GM21576 (cell line): Measurements from ENCODE around the gene PPP6R3.

Source experiments
- ATAC-seq: cut with Tn5 transposase; IDR thresholded peaks from one replicate; pipeline ENCODE4 v1.9.1; 2021; ENCODE audit warnings: mild to moderate bottlenecking, moderate library complexity; ENCODE audit not compliant: unreplicated experiment

Gene PPP6R3

DNA sequence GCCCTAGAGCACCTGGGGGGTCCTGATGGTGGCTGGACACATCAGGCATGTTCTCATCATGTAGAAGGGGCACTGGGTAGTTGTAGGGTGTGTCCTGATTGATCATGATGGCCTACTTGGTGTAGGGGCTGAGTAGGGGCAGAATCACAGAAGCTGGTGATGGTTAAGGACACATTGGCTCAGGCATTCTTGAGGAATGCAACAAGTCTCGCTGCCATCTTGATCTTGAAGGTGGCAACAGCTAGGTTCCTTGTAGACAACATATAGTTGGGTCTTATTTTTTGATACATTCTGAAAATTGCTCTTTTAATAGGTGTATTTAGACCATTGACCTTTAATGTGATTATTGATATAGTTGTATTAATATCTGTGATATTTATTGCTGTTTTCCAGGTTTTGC, 28.1 kb downstream of the PPP6R3 start:
- no peak for ATAC-seq

DNA sequence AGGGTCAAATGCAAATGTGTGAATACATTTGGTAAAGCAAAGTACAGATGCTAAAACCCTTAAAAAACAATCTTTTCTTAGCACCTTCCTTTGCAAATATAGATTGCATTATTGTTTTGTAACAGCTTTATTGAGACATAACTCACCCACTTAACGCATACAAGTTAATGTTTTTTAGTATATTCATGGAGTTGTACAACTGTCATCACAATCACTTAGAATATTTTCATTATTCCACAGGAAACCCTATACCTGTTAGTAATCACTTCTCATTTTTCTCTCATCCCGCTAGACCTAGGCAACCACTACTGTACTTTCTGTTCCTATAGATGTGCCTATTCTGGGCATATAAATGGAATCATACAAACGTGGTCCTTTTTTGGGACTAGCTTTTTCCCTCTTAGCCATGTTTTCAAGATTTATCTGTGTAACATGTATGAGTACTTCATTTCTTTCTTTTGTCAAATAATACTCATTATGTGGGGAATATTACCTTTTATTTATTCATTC, 34.7 kb downstream of the PPP6R3 start:
- ATAC-seq: no peak

DNA sequence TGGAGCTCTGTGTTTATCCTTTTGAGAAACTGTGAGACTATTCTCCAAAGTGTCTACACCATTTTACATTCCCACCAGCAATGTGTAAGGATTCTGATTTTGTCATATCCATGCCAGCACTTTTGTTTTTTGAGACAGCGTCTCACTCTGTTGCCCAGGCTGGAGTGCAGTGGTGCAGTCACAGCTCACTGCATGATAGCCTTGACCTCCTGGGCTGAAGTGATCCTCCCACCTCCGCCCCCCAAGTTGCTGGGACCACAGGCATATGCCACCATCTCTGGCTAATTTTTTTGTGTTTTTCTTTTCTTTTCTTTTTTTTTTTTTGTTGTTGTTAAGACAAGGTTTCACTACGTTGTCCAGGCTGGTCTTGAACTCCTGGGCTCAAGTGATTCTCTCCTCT, 35.3 kb downstream of the PPP6R3 start:
- ATAC-seq: no peak

DNA sequence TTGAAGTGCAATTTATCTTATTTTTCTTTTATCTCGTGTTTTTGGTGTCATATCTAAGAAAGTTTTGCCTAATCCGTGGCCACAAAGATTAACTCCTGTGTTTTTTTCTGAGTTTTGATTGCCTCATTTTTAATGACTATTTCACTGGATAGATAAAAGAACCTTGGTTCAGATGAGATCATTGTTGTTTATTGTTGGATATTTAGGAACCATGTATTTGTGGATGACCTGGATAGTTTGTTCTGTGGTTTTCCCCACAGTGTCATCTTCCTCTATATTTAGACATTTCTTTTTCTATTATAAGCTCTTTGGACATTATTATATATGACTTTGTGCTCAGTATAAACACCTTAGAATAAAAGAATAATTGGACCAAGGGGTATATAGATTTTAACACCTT, 37.2 kb downstream of the PPP6R3 start:
- ATAC-seq: no peak

DNA sequence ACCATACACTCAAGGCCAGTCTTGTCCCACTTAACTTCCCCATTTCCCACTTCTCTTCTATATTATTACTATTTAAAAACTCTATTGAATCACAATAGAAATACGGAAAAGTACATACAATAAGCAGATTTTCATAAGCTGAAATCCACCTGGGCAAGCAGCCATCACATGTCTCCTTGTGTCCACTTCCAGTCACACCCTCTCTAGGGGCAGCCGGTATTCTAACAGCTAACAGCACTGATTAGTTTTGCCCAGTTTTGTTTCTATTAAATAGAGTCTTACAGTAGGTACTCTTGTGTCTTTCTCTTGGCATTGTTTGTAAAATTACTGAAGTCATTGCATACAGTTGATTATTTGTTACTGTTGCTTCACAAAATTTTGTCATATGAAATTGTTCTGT, 37.8 kb downstream of the PPP6R3 start:
- ATAC-seq: no peak

DNA sequence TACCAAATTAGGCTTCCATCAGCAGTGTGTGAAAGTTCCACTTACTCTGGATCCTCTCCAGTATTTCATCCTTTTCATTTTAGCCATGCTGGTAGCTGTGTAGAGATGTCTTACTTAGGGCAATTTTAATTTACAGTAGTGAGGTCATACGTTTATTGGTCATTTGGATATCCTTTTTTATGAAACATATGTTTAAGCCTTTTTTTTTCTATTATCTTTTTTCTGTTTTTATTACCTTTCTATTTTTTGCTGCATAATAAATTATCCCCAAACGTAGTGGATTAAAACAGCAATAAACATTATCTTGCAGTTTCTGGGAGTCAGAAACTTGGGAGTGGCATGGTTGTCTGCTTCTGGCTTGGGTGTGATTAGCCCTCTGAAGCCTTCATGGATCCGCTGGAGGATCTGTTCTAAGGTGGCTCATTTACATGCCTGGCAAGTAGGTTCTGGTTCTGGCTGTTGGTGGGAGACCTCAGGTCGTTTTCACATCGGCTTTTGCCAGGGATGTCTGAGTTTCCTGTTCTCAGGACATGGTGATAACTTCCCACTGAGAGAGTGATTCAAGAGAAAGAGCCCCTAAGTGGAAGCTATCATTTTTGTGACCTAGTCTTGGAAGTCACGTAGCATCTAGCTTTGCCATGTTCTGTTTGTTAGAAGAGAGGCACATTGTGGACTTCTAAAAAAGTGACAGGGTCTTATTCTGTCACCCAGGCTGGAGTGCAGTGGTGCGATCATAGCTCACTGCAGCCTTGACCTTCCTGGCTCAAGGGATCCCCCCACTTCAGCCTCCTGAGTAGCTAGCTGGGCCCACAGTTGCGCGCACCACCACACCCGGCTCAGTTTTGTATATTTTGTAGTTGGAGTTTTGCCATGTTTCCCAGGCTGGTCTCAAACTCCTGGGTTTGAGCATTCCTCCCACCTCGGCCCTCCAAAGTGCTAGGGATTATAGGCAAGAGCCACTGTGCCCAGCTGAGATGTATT, 38.6 kb downstream of the PPP6R3 start:
- no peak for ATAC-seq

DNA sequence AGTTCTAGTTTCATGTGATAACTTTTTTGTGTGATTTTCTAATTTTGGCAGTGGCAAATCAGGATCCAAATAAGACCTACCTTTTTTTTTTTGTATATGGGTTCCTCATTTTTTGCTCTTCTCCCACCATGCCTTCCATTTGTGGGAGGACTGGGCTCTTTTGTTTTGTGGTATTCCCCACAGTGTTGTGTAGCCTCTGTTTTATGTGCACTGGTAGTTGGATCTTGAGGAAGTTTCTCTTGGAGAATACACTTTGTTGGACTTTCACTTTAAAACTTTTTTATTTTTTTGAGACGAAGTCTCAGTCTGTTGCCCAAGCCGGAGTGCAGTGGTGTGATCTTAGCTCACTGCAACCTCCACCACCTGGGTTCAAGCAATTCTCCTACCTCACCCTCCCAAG, 39.7 kb downstream of the PPP6R3 start:
- ATAC-seq: no peak

DNA sequence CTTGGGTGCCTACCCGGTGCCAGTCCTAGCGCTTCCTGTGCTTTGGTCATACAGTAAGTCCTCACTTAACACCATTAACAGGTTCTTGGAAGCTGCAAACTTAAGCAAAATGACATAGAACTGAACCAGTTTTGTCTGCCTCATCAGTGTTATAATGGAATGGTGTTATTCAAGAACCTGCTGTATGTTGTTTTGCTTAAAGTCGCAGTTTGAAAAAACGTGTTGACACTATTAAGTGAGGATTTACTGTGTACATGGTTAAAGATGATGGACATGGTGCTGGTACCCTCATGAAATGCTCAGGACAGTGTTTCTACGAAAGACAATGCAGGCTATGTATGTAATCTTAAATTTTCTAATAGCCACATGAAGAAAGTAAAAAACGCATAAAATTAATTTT, 41.3 kb downstream of the PPP6R3 start:
- no peak for ATAC-seq

DNA sequence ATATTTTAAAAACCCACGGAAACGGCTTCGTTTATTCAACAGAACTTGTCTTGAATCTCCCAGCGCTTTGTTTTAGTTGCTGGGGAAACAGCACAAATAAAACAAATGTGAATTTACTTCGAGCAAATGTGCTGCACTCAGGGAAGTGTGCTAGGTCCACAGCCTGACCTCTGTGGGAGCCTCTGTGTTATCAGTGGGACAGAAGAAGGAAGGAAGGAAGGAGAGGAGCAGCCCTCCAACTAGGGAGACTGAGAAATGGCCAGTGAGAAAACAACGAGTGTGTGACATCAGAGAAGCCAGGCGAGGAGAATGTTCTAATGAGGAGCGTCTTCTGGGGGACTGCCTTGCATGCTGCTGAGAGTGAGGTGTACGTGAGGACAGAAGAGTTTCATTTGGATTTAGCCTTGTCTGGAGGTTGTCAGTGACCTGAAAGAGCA, 42.7 kb downstream of the PPP6R3 start:
- ATAC-seq: no peak

DNA sequence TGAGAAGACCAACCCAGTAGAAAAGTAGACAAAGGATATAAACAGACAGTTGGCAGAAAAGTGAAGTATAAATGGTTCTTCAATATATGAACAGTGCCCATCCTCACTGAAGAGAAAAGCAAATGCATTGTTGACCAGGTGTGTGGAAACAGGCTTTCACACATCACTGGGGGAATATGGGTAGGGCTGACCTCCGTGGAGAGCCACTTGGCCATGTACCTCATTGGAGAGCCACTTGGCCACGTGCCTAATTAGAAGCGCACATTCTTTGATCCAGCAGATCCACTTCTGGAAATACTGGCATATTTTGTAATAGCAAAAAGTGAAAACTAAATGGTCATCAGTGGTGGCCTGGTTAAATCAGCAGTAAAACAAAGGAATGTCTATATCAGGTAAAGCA, 43.2 kb downstream of the PPP6R3 start:
- ATAC-seq: no peak

DNA sequence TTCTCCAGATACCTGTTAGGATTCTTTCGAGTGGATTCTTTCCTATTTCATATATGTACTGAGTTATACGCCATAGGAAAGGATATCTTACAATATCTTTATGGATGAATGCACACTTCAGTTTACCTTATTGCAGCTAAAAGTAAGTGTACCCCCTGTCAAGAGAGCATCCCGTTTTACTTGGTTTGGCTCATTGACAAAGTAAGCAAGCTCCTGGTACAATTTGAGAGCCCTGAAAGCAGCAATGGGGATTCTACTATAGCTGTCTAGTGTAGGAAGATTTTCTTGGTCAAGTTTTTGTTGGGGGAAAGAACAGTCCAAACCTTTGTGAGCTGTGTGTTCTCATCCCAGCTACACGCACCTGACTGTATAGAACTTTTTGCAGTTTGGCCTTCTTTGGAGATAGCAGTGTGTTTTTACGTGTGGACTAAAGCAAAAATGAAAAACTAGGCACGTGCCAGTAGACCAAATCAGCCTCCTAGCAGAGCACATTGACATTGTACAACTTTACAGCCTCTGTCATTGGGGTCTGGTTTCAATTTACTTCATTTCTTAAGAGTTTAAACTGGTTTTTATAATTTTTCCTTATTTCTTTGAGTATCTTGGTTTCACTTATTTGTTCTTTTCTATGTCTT, 44.0 kb downstream of the PPP6R3 start:
- no peak for ATAC-seq

DNA sequence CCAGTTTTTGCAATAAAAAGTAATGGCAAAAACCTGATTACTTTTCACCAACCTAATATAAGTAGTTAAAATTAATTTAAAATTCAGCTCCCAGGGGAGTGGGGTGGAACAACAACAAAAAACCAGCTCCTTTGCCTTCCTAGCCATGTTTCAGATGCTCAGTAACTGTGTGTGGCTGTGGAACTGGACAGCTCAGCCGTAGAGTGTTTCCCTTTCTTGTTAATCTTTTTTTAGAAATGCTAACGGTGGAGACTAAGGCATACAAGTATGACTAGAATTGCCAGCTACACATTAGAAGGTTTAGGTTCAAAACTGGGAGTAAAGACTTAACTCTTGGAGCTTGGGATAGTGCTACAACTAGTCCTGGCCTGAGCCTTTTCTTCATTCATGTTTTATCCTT, 45.0 kb downstream of the PPP6R3 start:
- ATAC-seq: no peak

DNA sequence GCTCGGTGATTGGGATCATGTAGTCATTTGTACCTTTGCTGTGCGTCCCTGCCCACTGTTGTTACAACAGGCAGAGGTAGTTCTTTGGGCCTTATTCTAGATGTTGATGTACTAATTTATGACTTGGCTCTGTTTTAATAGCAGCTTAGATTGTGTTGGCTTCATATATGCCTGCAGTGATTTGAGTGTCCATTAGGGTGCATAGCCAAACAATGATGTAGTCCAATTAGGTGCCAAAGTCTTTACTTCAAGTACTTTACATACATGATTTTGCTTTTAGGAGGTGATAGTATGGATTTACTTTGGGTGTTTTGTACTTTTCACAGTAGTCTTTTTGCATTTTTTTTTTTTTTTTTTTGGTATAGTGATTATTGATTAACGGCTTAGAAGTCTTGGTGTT, 46.4 kb downstream of the PPP6R3 start:
- no peak for ATAC-seq

DNA sequence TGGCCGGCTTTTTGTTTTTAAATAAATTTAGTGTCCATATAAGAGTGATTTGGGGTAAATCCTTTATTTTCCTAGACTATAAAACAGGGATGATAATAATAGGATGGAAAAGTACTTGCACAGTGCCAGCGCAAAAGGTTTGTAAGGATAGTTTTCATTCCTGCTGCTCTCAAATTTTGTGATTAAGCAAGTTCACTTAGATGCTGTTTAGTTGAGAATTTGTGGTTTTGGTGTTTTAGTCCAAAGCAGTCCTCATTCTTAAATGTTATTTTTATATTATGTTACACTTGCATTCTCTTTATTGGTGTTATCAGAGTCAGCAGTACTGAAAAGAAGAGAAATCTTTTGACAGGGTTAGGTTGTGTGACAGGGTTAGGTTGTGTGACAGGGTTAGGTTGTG, 47.9 kb downstream of the PPP6R3 start:
- ATAC-seq: no peak

DNA sequence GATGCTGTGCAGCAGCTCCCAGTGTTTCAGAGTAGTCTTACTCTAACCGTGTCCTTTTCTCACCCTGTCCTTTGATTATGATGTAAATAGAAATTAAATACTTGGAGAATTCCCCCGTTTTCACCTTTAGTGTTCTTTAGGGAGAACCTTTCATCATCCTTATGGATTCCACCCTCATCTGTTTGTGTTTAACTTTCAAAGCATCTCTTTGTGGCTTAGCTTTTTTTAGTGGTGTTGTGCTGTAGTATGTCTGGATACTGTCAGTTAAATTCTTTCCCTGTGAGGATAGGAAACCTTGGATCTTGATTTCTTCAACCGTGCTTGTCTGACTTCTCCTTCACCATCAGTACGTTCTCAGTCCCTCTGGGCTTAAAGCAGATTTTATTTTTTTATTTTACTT, 48.5 kb downstream of the PPP6R3 start:
- ATAC-seq: no peak

DNA sequence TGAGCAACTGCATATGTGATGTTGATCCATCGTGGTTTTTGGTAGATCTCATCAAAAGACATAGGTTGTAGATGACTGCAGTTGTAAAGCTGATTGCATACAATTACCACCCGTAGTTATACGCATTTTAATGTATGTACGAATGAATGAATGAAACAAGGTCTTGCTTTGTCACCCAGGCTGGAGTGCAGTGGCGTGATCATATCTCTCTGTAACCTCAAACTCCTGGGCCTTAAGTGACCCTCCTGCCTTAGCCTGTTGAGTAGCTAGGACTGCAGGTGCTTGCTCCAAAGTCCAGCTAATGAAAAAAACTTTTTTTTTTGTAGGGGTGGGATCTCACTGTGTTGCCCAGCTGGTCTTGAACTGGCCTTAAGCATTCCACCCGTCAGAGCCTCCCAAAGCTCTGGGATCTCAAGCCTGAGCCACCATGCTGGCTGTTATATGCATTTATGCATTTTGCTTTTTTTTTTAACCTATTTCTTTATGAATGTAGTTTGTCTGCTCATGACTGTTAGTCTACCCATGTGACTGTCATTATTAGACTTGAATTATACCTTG, 53.5 kb downstream of the PPP6R3 start:
- no peak for ATAC-seq

DNA sequence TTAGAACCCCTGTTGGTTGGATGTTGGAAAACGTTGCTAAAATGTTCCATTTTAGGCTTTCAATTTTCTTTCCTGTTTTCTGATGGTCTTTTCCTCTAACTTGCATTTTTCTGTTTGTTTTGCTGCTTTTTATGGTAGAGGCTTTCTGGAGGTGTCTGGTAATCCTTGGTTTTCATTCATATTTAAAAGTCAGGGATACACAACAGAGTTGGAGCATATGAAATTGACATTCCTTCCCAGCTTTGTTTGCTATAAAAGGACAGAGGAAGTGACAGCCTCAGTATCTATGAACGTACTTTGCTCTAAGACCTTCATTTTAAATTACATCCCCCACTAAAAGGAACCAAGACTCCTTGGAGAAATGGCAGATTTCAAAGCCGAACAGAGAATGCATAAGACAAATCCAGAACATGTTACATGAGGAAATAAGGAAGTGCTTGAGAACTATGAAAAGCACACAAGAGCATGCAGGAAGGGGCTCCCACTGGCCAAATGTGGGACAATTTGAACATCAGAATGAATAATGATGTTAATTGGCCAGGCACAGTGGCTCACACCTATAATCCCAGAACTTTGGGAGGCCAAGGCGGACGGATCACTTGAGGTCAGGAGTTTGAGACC, 56.7 kb downstream of the PPP6R3 start:
- ATAC-seq: no peak

DNA sequence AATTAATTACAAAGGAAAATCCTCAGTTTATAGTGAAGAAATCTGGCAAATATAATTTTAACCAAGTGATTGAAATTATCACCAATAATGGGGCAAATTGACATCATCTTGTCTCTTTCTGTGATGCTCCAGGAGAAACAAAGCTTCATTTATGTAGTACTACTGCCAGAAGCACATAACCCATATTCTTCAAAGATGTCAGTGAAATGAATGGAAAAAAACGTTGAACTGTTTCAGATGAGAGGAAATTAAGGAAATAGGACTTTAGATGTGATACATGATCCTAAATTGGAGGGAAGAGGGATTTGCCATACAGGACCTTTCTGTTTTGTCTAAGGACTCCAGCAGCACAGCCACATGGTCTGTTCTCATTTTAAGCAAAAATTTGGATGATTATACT, 57.6 kb downstream of the PPP6R3 start:
- no peak for ATAC-seq

DNA sequence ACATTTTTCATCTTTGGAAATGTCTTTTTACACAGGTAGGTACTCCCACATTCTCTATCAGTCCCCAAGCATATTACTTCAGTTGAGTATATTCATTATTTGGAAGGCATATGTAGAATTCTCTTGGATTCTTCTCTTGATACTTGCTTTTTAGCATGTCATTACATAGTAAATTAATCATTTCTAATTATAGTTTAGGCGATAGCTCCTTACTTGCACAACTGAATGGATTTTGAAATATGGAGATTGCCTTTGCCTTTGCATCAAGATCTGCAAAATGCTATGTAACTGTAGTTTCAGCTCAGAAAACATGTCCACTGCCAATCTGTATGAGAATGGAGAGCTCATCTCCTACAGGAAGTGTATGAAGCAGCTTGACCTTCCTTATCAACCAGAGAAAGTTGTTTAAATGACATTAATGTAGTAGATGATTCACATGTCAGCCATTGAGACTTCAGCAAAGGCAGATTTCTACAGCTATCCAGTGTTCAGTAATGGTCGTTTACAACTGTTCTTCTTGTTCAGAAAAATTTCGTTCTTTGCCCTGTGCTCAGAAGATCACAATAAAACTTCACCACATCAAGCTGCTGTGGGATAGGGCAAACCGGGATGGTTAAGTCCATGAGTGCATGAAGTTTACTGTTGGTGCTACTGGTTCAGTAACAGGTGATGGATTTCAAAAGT, 61.6 kb downstream of the PPP6R3 start:
- ATAC-seq: no peak

DNA sequence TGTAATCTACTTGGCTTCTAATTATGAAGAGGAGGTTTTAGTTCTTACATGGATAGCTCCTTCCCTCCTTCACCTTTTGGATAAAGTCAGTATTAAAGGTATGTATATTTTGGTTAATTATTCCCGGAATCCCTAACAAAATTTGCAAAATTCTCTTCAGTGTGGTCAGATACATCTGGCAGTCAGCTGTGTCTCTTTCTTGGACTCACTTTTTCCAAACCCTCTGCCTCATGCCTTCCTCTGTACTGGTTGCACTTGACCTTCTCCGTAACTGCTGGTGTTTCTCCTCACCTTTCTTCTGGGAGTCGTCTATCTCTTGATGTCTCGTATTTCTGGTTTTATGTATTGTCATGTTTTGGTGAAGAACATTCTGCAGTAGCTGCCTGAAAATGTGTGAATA, 62.5 kb downstream of the PPP6R3 start:
- ATAC-seq: no peak

DNA sequence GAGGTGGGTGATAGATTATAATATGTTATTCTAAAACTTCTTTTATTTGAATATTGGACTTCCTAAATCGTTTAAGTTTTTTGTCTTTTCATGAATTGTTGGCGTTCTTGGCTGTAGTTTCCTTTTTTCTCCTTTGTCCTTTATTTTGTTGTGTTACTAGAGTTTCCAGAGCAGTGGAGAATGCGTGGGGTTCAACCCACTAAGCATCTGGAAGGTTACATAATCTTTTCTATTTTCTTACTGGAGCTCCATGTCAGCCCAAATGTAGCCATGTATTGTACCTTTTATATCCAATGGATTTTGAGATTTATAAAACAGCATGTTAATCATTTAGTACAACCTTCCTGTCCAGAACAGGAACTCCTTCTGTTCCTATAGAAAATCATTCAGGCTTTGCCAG, 63.2 kb downstream of the PPP6R3 start:
- ATAC-seq: no peak
